WTC11 (cell line): ENCODE results near the gene AP2S1. TPM values are rescaled to one million over a fixed set of nuclear protein-coding genes. Genes with fewer than 3 reads are reported as not detected.

Source experiments
- ATAC-seq: fragments of 200-7000 bp; cut with Tn5 transposase; 2 replicates; pipeline ENCODE4 v1.10.0; 2021; ENCODE audit warnings: mild to moderate bottlenecking, moderate library complexity
- CTCF ChIA-PET: fragments of 300-600 bp; sonication (Branson Sonifier 250); formaldehyde crosslinking; loops from one replicate; lab custom pipeline; 2021; ENCODE audit warnings: antibody characterized with exemption; lab: Charles Lee
- POLR2A ChIA-PET: fragments of 350-600 bp; sonication (Branson Sonifier 250); formaldehyde crosslinking; loops from one replicate; lab custom pipeline; 2021; ENCODE audit warnings: antibody characterized with exemption; lab: Charles Lee
- DNase-seq: peaks from one replicate; pipeline ENCODE4 v3.0.0; 2021; ENCODE audit warnings: low spot score
- H3K27ac Mint-ChIP-seq: 2 replicates; pipeline ENCODE4 v1.8.0; 2021; ENCODE audit warnings: mixed read lengths
- H3K27me3 Mint-ChIP-seq: 2 replicates; pipeline ENCODE4 v1.8.0; 2021; ENCODE audit warnings: low read depth, mild to moderate bottlenecking, moderate library complexity, mixed read lengths
- H3K36me3 Mint-ChIP-seq: 2 replicates; pipeline ENCODE4 v1.8.0; 2021; ENCODE audit warnings: mixed read lengths
- H3K4me1 Mint-ChIP-seq: 2 replicates; pipeline ENCODE4 v1.8.0; 2022; ENCODE audit warnings: mixed read lengths
- H3K4me3 Mint-ChIP-seq: 2 replicates; pipeline ENCODE4 v1.8.0; 2021; ENCODE audit warnings: mild to moderate bottlenecking, moderate library complexity, mixed read lengths
- H3K9me3 Mint-ChIP-seq: 2 replicates; pipeline ENCODE4 v1.8.0; 2021; ENCODE audit warnings: mixed read lengths
- AFF4 ChIP-seq: sonication (generic); formaldehyde crosslinking; IDR thresholded peaks from 2 replicates; pipeline ENCODE4 v1.8.1; 2023; ENCODE audit warnings: mild to moderate bottlenecking, missing genetic modification reagents, borderline replicate concordance
- E2F1 ChIP-seq: sonication (generic); formaldehyde crosslinking; IDR thresholded peaks from 2 replicates; pipeline ENCODE4 v1.8.0; 2022; ENCODE audit warnings: mild to moderate bottlenecking, missing genetic modification reagents
- IRF1 ChIP-seq: sonication (generic); formaldehyde crosslinking; IDR thresholded peaks from 2 replicates; pipeline ENCODE4 v1.8.0; 2023; ENCODE audit warnings: missing genetic modification reagents
- IRF2 ChIP-seq: sonication (generic); formaldehyde crosslinking; IDR thresholded peaks from 2 replicates; pipeline ENCODE4 v1.8.0; 2022; ENCODE audit warnings: low read depth, missing genetic modification reagents, borderline replicate concordance
- JAZF1 ChIP-seq: fragments of 250-450 bp; sonication (Bioruptor Pico); IDR thresholded peaks from 2 replicates; pipeline ENCODE4 v1.9.0; 2021; ENCODE audit warnings: moderate library complexity, mild to moderate bottlenecking, inconsistent platforms
- KAT7 ChIP-seq: sonication (generic); formaldehyde crosslinking; IDR thresholded peaks from 2 replicates; pipeline ENCODE4 v1.8.1; 2023; ENCODE audit warnings: missing genetic modification reagents, mild to moderate bottlenecking, borderline replicate concordance
- MXD4 ChIP-seq: fragments of 250-450 bp; sonication (Bioruptor Pico); IDR thresholded peaks from 2 replicates; pipeline ENCODE4 v1.8.0; 2021; ENCODE audit warnings: mild to moderate bottlenecking, moderate library complexity, borderline replicate concordance
- NFATC4 ChIP-seq: fragments of 250-450 bp; sonication (Bioruptor Pico); IDR thresholded peaks from 2 replicates; pipeline ENCODE4 v1.9.0; 2021; ENCODE audit warnings: mild to moderate bottlenecking
- NFYB ChIP-seq: sonication (generic); formaldehyde crosslinking; conservative IDR thresholded peaks from 2 replicates; pipeline ENCODE4 v1.8.0; 2022; ENCODE audit warnings: low read depth, missing genetic modification reagents
- SMAD3 ChIP-seq: sonication (generic); formaldehyde crosslinking; IDR thresholded peaks from 2 replicates; pipeline ENCODE4 v1.8.0; 2022; ENCODE audit warnings: missing genetic modification reagents, mild to moderate bottlenecking, borderline replicate concordance
- TCF7 ChIP-seq: sonication (generic); formaldehyde crosslinking; IDR thresholded peaks from 2 replicates; pipeline ENCODE4 v1.8.0; 2022; ENCODE audit warnings: mild to moderate bottlenecking, low read depth, missing genetic modification reagents, moderate library complexity
- TEAD4 ChIP-seq: sonication (generic); formaldehyde crosslinking; IDR thresholded peaks from 2 replicates; pipeline ENCODE4 v1.8.0; 2022; ENCODE audit warnings: mild to moderate bottlenecking, missing genetic modification reagents
- ZNF121 ChIP-seq: sonication (generic); formaldehyde crosslinking; IDR thresholded peaks from 2 replicates; pipeline ENCODE4 v1.8.0; 2023; ENCODE audit warnings: missing genetic modification reagents
- ZNF219 ChIP-seq: sonication (generic); formaldehyde crosslinking; IDR thresholded peaks from 2 replicates; pipeline ENCODE4 v1.8.0; 2023; ENCODE audit warnings: missing genetic modification reagents, mild to moderate bottlenecking, borderline replicate concordance
- ZNF232 ChIP-seq: sonication (generic); formaldehyde crosslinking; IDR thresholded peaks from 2 replicates; pipeline ENCODE4 v1.8.0; 2022; ENCODE audit warnings: mild to moderate bottlenecking, missing genetic modification reagents
- ZNF512 ChIP-seq: sonication (generic); formaldehyde crosslinking; IDR thresholded peaks from 2 replicates; pipeline ENCODE4 v1.8.1; 2022; ENCODE audit warnings: missing genetic modification reagents, borderline replicate concordance
- total RNA-seq: library from RNA; stranded (reverse); gene quantifications from 3 replicates; pipeline ENCODE4 v1.2.3, GENCODE V29; 2021
- TF ChIP-seq, protein P1 (sequence below): sonication (generic); formaldehyde crosslinking; IDR thresholded peaks from 2 replicates; pipeline ENCODE4 v1.8.0; 2022; ENCODE audit warnings: mild to moderate bottlenecking, missing genetic modification reagents
- TF ChIP-seq, protein P2 (sequence below): sonication (generic); formaldehyde crosslinking; IDR thresholded peaks from 2 replicates; pipeline ENCODE4 v1.8.0; 2023; ENCODE audit warnings: mild to moderate bottlenecking, missing genetic modification reagents
- TF ChIP-seq, protein P3 (sequence below): sonication (generic); formaldehyde crosslinking; IDR thresholded peaks from 2 replicates; pipeline ENCODE4 v1.8.0; 2022; ENCODE audit warnings: mild to moderate bottlenecking, missing genetic modification reagents

AP2S1 gene
- total RNA-seq, 1 experiment from 2014 or later, result 249 TPM

DNA sequence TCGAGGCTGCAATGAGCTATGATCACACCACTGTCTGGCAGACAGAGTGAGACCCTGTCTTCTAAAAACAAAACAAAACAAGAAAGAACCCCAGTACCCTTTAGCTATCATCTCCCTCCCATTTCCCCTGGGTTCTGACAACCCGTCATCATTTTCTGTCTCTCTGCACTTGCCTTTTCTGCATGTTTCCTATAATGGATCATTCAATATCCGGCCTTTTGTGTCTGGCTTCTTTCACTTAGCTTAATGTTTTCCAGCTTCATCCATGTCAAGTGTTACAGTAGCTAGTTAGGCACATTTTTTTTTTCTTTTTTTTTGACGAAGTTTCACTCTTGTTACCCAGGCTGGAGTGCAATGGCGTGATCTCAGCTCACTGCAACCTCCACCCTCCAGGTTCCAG, 16.5 kb downstream of the AP2S1 start:
- TF ChIP-seq MXD4 (CRISPR knock-in tag), result no peak
- TF ChIP-seq E2F1 (CRISPR knock-in tag), result no peak
- TF ChIP-seq SMAD3 (CRISPR knock-in tag), result no peak
- TF ChIP-seq, protein P1, sequence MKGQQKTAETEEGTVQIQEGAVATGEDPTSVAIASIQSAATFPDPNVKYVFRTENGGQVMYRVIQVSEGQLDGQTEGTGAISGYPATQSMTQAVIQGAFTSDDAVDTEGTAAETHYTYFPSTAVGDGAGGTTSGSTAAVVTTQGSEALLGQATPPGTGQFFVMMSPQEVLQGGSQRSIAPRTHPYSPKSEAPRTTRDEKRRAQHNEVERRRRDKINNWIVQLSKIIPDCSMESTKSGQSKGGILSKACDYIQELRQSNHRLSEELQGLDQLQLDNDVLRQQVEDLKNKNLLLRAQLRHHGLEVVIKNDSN (CRISPR knock-in tag), result no peak
- no peak for TF ChIP-seq IRF1 (CRISPR knock-in tag)
- TF ChIP-seq, protein P2, sequence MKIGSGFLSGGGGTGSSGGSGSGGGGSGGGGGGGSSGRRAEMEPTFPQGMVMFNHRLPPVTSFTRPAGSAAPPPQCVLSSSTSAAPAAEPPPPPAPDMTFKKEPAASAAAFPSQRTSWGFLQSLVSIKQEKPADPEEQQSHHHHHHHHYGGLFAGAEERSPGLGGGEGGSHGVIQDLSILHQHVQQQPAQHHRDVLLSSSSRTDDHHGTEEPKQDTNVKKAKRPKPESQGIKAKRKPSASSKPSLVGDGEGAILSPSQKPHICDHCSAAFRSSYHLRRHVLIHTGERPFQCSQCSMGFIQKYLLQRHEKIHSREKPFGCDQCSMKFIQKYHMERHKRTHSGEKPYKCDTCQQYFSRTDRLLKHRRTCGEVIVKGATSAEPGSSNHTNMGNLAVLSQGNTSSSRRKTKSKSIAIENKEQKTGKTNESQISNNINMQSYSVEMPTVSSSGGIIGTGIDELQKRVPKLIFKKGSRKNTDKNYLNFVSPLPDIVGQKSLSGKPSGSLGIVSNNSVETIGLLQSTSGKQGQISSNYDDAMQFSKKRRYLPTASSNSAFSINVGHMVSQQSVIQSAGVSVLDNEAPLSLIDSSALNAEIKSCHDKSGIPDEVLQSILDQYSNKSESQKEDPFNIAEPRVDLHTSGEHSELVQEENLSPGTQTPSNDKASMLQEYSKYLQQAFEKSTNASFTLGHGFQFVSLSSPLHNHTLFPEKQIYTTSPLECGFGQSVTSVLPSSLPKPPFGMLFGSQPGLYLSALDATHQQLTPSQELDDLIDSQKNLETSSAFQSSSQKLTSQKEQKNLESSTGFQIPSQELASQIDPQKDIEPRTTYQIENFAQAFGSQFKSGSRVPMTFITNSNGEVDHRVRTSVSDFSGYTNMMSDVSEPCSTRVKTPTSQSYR, result no peak
- no peak for TF ChIP-seq JAZF1
- no peak for TF ChIP-seq NFYB (CRISPR knock-in tag)
- no peak for TF ChIP-seq ZNF512 (CRISPR knock-in tag)
- TF ChIP-seq, all 79 proteins: peak for 0
- Mint-ChIP-seq H3K4me3 (no peak overlapping the region), H3K36me3 (peaks cover 10% of the 10 kb centered on the region), H3K9me3 (peaks cover 7% of the 10 kb centered on the region), H3K4me1 (peaks cover 5% of the 10 kb centered on the region; the same call in 1 of the 2 replicates), H3K27ac (0 out of 2 replicates have a peak overlapping the region, but pooled peaks have one; percentile 65), H3K27me3 (no peaks in the 10 kb centered on the region)
- POLR2A ChIA-PET, result interaction anchor here (0.5 kb wide), 1 partner anchor 37 kb away, joined by 3 read pairs; no protein-coding TSS in a partner anchor
- ATAC-seq (no peak), DNase-seq (no peak)
- CTCF ChIA-PET, result interaction anchor here (1.0 to 1.5 kb wide), 3 partner anchors 50 to 179 kb away, joined by 3 to 6 read pairs (median 5); no protein-coding TSS in a partner anchor

DNA sequence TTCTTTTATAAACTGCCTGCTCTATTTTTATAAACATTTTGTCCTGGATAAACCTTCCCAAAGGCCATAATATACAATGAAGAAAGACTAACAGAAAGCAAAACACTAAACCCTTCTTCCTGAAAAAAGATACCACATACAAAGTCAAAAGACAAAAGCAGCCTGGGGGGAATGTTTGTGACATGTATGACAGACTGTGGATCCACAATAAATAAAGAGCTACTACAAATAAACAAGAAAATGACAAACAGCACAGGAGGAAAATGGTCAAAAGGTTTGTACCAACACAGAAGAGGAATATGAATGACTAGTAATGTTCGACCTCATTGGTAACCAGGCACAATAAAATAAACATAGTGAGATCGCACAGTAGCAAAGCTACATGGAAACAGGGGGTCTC, 19.8 kb downstream of the AP2S1 start:
- Mint-ChIP-seq H3K9me3 (peaks cover 7% of the 10 kb centered on the region), H3K27ac (no peak overlapping the region), H3K4me1 (peaks cover 8% of the 10 kb centered on the region; the same call in 1 of the 2 replicates), H3K4me3 (no peak overlapping the region), H3K27me3 (no peaks in the 10 kb centered on the region), H3K36me3 (no peaks in the 10 kb centered on the region)
- ChIA-PET POLR2A (interaction anchor here (0.6 kb wide), 1 partner anchor 176 kb away, joined by 3 read pairs; no protein-coding TSS in a partner anchor), CTCF (interaction anchor here (1.6 to 2.0 kb wide), 3 partner anchors 10 to 77 kb away, joined by 7 to 13 read pairs (median 9); no protein-coding TSS in a partner anchor)
- DNase-seq (no peak), ATAC-seq (no peak)
- TF ChIP-seq ZNF232 (CRISPR knock-in tag) (no peak), KAT7 (CRISPR knock-in tag) (no peak), NFATC4 (CRISPR knock-in tag) (no peak), TEAD4 (no peak), TCF7 (CRISPR knock-in tag) (no peak), IRF2 (CRISPR knock-in tag) (no peak), ZNF121 (CRISPR knock-in tag) (no peak), AFF4 (CRISPR knock-in tag) (no peak), E2F1 (CRISPR knock-in tag) (no peak), ZNF219 (CRISPR knock-in tag) (no peak)
- TF ChIP-seq, protein P3, sequence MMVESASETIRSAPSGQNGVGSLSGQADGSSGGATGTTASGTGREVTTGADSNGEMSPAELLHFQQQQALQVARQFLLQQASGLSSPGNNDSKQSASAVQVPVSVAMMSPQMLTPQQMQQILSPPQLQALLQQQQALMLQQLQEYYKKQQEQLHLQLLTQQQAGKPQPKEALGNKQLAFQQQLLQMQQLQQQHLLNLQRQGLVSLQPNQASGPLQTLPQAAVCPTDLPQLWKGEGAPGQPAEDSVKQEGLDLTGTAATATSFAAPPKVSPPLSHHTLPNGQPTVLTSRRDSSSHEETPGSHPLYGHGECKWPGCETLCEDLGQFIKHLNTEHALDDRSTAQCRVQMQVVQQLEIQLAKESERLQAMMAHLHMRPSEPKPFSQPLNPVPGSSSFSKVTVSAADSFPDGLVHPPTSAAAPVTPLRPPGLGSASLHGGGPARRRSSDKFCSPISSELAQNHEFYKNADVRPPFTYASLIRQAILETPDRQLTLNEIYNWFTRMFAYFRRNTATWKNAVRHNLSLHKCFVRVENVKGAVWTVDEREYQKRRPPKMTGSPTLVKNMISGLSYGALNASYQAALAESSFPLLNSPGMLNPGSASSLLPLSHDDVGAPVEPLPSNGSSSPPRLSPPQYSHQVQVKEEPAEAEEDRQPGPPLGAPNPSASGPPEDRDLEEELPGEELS (CRISPR knock-in tag), result no peak
